HG03095 (cell line): ENCODE results near the gene MTHFS.

Source experiments
- ATAC-seq: cut with Tn5 transposase; IDR thresholded peaks from one replicate; pipeline ENCODE4 v1.9.1; 2021; ENCODE audit warnings: moderate library complexity; ENCODE audit not compliant: unreplicated experiment

Gene MTHFS

DNA sequence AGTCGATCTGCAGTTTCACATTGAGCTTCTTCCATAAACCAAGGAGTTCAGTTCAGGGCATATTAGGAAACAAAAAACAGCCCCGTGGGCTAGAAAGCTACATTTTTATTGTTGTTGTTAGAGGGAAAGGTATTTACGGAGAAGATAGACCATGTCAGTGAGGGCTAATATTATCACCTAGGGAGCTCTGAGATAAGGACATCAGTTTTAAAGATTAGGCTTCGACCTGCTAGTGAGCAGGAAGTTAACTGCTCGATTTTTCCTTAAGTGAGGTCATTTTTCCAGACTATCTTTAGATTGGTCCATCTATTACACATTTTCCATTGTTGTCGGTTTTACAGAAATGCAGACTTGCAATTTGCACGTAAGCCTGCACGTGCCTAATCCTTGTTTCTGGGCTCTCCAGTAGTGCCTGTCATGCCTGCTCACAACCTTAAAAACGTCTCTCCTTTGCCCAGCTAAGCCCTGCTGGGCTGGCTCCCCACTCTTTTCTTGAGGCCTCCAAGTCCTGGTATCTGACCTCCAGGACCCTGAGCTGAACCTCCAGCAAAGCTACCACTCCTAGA lies 72.6 kb downstream of the MTHFS start:
- no peak for ATAC-seq

GRCh38 chr15:79820820-79821219 lies 76.0 kb downstream of the MTHFS start:
- no peak for ATAC-seq

GRCh38 chr15:79820176-79820575 lies 76.6 kb downstream of the MTHFS start:
- ATAC-seq = no peak

- no peak for ATAC-seq
Observed at GRCh38 chr15:79816571-79816970, 80.2 kb downstream of the MTHFS start.

- ATAC-seq = no peak
Observed at GRCh38 chr15:79815468-79815867, 81.3 kb downstream of the MTHFS start.

GRCh38 chr15:79812541-79812940 lies 84.3 kb downstream of the MTHFS start:
- ATAC-seq = no peak

DNA sequence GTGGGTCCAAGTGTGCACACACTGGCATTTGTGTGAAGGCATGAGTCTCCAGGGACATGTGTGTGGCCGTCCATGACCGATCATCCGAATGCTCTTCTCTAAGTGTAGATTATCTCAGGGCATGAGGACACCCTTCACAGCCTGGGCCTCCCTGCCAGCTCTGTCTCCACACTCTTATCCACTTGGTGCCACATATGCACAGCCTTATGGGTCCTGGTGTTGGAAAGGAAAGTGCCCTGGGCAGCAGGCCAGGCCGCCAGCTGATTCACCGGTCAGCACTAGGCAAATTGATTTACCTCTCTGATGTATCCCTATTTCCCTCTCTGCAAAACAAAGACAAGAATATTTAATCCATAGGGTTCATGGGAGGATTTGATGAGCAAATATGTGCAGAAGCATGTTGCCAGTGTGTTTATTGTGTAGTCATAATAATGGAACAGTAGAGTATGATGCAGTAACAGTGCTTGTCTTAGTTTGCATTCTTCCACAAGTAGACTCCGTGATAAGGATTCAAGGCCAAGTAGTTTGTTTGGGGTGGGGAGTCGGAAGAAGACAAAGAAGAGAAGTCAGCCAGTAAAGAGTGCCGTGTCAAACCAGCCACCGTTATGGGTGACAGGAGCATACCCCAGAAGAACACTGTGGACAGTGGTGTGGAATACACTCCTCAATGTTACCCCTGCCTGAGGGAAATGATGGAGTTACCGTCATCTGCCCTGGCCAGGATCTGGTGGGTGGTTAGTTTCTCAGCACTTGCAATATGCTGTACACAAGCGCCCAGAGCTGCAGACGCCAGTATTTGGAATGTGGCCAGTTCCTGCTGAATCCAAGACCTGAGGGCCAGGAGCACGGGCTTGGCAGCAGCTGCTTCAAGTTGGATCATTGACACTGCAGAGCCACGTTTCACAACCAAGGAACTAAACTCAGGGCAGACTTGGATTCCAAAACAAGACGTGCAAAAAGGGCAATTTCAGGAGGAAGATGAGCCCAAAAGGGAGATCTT lies 85.1 kb downstream of the MTHFS start:
- no peak for ATAC-seq

DNA sequence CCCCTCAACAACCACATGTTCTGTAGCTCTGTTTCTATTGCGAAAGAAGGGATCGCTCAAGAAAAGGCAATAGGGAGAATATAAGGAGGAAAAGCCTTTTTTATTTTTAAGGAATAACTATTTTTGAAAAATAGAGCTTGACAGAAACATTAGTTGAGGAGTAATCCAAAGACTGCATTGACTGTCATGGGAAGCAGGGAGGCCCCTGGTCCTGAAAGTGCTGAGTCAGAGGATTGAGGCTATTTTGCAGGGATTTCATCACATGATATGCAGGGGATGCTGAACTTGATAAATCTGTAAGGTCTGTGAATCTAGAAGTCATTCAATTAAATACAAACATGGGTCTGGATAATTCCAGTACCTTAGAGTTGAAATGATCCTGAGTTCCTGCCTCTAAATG lies 92.0 kb downstream of the MTHFS start:
- no peak for ATAC-seq

GRCh38 chr15:79798311-79798710 lies 98.5 kb downstream of the MTHFS start:
- no peak for ATAC-seq
